Thyroid gland (tissue), 4 donors: ENCODE results near the gene RADIL.

ENCODE experiments used
- POLR2A ChIP-seq, 2 donors: fragments of 450-650 bp; IDR thresholded peaks; one replicate each; pipeline ENCODE4 v1.6.1; 2017; ENCODE audit warnings: antibody characterized with exemption in 2 of 2, mild to moderate bottlenecking in 2 of 2, moderate library complexity in 1 of 2
- TF ChIP-seq, protein P1 (sequence below), 6 experiments: fragments of 200-600 bp in 3 of 6; fragments of 450-650 bp in 3 of 6; sonication (generic) in 3 of 6; IDR thresholded peaks; one replicate each; pipeline ENCODE4 v1.5.1; 2016 to 2019; ENCODE audit warnings: antibody characterized with exemption in 6 of 6, mild to moderate bottlenecking in 2 of 6, inconsistent platforms in 1 of 6, moderate library complexity in 1 of 6

- TF ChIP-seq, protein P1, sequence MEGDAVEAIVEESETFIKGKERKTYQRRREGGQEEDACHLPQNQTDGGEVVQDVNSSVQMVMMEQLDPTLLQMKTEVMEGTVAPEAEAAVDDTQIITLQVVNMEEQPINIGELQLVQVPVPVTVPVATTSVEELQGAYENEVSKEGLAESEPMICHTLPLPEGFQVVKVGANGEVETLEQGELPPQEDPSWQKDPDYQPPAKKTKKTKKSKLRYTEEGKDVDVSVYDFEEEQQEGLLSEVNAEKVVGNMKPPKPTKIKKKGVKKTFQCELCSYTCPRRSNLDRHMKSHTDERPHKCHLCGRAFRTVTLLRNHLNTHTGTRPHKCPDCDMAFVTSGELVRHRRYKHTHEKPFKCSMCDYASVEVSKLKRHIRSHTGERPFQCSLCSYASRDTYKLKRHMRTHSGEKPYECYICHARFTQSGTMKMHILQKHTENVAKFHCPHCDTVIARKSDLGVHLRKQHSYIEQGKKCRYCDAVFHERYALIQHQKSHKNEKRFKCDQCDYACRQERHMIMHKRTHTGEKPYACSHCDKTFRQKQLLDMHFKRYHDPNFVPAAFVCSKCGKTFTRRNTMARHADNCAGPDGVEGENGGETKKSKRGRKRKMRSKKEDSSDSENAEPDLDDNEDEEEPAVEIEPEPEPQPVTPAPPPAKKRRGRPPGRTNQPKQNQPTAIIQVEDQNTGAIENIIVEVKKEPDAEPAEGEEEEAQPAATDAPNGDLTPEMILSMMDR (IDR thresholded peaks at IDR 0.05) = no peak
- no peak for TF ChIP-seq POLR2A (IDR thresholded peaks at IDR 0.05)
Measured at GRCh38 chr7:4837041-4837802, 46.3 kb downstream of the RADIL start.
